IMR-90 (cell line): ENCODE measurements around the gene AUTS2. TPM values are rescaled to one million over a fixed set of nuclear protein-coding genes. Genes with fewer than 3 reads are reported as not detected.

Experiments used
- ATAC-seq: fragments of 200-7000 bp; cut with Tn5 transposase; 2 replicates; pipeline ENCODE4 v1.9.1; 2020; ENCODE audit warnings: low read depth, mild to moderate bottlenecking, moderate library complexity
- BruUV-seq: library from RNA; stranded (reverse); fragments of 400-500 nt; replicated peaks from 2 replicates; lab custom pipeline; 2021; lab: Mats Ljungman, UMichigan
- CTCF ChIA-PET: fragments of 300-600 bp; formaldehyde crosslinking; extraction: SDS; loops from one replicate; lab custom pipeline; 2021; ENCODE audit warnings: antibody characterized with exemption; lab: Yijun Ruan, JAX
- POLR2A ChIA-PET: fragments of 300-600 bp; sonication (Branson Sonifier 250); formaldehyde crosslinking; loops from one replicate; lab custom pipeline; 2022; ENCODE audit warnings: antibody characterized with exemption; ENCODE audit not compliant: unreplicated experiment; lab: Charles Lee
- DNase-seq: peaks from one replicate; pipeline ENCODE4 v3.0.0; 2013
- H2AFZ ChIP-seq: replicated peaks from 2 replicates; pipeline ENCODE3; 2013; ENCODE audit warnings: low read length, mild to moderate bottlenecking; ENCODE audit not compliant: poor library complexity
- H2AK5ac ChIP-seq: 2 replicates; pipeline ENCODE4 v1.6.1; 2013; ENCODE audit warnings: low read depth, low read length, inconsistent platforms
- H2AK9ac ChIP-seq: replicated peaks from 2 replicates; pipeline ENCODE3; 2013; ENCODE audit warnings: mild to moderate bottlenecking, low read depth, low read length, moderate library complexity; ENCODE audit not compliant: poor library complexity
- H2BK120ac ChIP-seq: 2 replicates; pipeline ENCODE4 v1.6.1; 2013; ENCODE audit warnings: low read depth, low read length, inconsistent platforms
- H2BK15ac ChIP-seq: 3 replicates; pipeline ENCODE4 v1.6.1; 2013; ENCODE audit warnings: low read depth, low read length, inconsistent platforms
- H2BK20ac ChIP-seq: 2 replicates; pipeline ENCODE4 v1.6.1; 2013; ENCODE audit warnings: low read depth, mild to moderate bottlenecking, inconsistent platforms, low read length, moderate library complexity
- H2BK5ac ChIP-seq: 2 replicates; pipeline ENCODE4 v1.6.1; 2013; ENCODE audit warnings: mild to moderate bottlenecking, low read depth, low read length, inconsistent platforms; ENCODE audit not compliant: poor library complexity, severe bottlenecking
- H3K14ac ChIP-seq: replicated peaks from 2 replicates; pipeline ENCODE4 v1.6.1; 2013; ENCODE audit warnings: low read depth, low read length, inconsistent platforms
- H3K18ac ChIP-seq: 2 replicates; pipeline ENCODE4 v1.6.1; 2013; ENCODE audit warnings: low read depth, low read length, control low read depth
- H3K23ac ChIP-seq: 2 replicates; pipeline ENCODE4 v1.6.1; 2013; ENCODE audit warnings: low read depth, low read length, inconsistent platforms
- H3K27ac ChIP-seq: 2 replicates; pipeline ENCODE4 v1.5.1; 2013; ENCODE audit warnings: mild to moderate bottlenecking, control low read depth, low read length; ENCODE audit not compliant: insufficient read depth
- H3K27me3 ChIP-seq: 2 replicates; pipeline ENCODE4 v1.6.1; 2013; ENCODE audit warnings: low read length; ENCODE audit not compliant: control insufficient read depth, insufficient read depth
- H3K36me3 ChIP-seq: 2 replicates; pipeline ENCODE4 v1.6.1; 2013; ENCODE audit warnings: low read length, mixed read lengths; ENCODE audit not compliant: control insufficient read depth, insufficient read depth
- H3K4ac ChIP-seq: 2 replicates; pipeline ENCODE4 v1.6.1; 2013; ENCODE audit warnings: low read depth, low read length, inconsistent platforms
- H3K4me1 ChIP-seq: 2 replicates; pipeline ENCODE4 v1.6.1; 2013; ENCODE audit warnings: low read length, mixed read lengths; ENCODE audit not compliant: control insufficient read depth, insufficient read depth
- H3K4me2 ChIP-seq: 2 replicates; pipeline ENCODE4 v1.6.1; 2013; ENCODE audit warnings: low read depth, mild to moderate bottlenecking, control low read depth, low read length, moderate library complexity
- H3K4me3 ChIP-seq: 2 replicates; pipeline ENCODE4 v1.5.1; 2013; ENCODE audit warnings: low read depth, mild to moderate bottlenecking, control low read depth, low read length, moderate library complexity; ENCODE audit not compliant: insufficient read depth
- H3K56ac ChIP-seq: 2 replicates; pipeline ENCODE4 v1.6.1; 2013; ENCODE audit warnings: low read length, inconsistent platforms; ENCODE audit not compliant: insufficient read depth; ENCODE audit errors: extremely low read depth
- H3K79me1 ChIP-seq, 2 experiments: 2 replicates each; pipeline ENCODE4 v1.6.1; 2013; ENCODE audit warnings: low read length in 2 of 2, inconsistent platforms in 1 of 2, low read depth in 1 of 2
- H3K9ac ChIP-seq: 2 replicates; pipeline ENCODE4 v1.6.1; 2013; ENCODE audit warnings: low read depth, low read length, control low read depth
- H3K9me1 ChIP-seq: 2 replicates; pipeline ENCODE4 v1.6.1; 2013; ENCODE audit warnings: low read length, inconsistent platforms; ENCODE audit not compliant: insufficient read depth
- H3K9me3 ChIP-seq: 2 replicates; pipeline ENCODE4 v1.6.1; 2013; ENCODE audit warnings: low read length; ENCODE audit not compliant: control insufficient read depth, insufficient read depth
- H4K20me1 ChIP-seq: 2 replicates; pipeline ENCODE4 v1.6.1; 2013; ENCODE audit warnings: low read length, inconsistent platforms; ENCODE audit not compliant: insufficient read depth
- H4K5ac ChIP-seq: 2 replicates; pipeline ENCODE4 v1.6.1; 2013; ENCODE audit warnings: mild to moderate bottlenecking, low read depth, low read length, control low read depth
- H4K8ac ChIP-seq, 2 experiments: 2 replicates each; pipeline ENCODE4 v1.6.1; 2013; ENCODE audit warnings: low read depth in 2 of 2, low read length in 2 of 2, control low read depth in 1 of 2, inconsistent platforms in 1 of 2
- H4K91ac ChIP-seq: 2 replicates; pipeline ENCODE4 v1.6.1; 2013; ENCODE audit warnings: low read depth, low read length, inconsistent platforms; ENCODE audit not compliant: insufficient read depth
- CEBPB ChIP-seq: IDR thresholded peaks from 2 replicates; pipeline ENCODE4 v1.6.1; 2012; ENCODE audit warnings: low read depth, low read length, improper control_type of control experiment
- FOS ChIP-seq: fragments of 150-350 bp; IDR thresholded peaks from 2 replicates; pipeline ENCODE4 v1.6.1; 2016; ENCODE audit warnings: low read depth, low read length
- MAFK ChIP-seq: IDR thresholded peaks from 2 replicates; pipeline ENCODE4 v1.6.1; 2012; ENCODE audit warnings: low read depth, low read length, improper control_type of control experiment
- MAZ ChIP-seq: IDR thresholded peaks from 2 replicates; pipeline ENCODE4 v1.6.1; 2012; ENCODE audit warnings: low read depth, mild to moderate bottlenecking, low read length, improper control_type of control experiment, moderate library complexity, borderline replicate concordance
- MXI1 ChIP-seq: IDR thresholded peaks from 2 replicates; pipeline ENCODE4 v1.6.1; 2012; ENCODE audit warnings: low read depth, mild to moderate bottlenecking, low read length, moderate library complexity, borderline replicate concordance
- NFE2L2 ChIP-seq: fragments of 150-350 bp; IDR thresholded peaks from 2 replicates; pipeline ENCODE4 v1.6.1; 2016; ENCODE audit warnings: low read depth, mild to moderate bottlenecking, low read length
- POLR2A ChIP-seq: IDR thresholded peaks from 2 replicates; pipeline ENCODE4 v1.6.1; 2012; ENCODE audit warnings: mild to moderate bottlenecking, low read depth, low read length
- SMC3 ChIP-seq: fragments of 150-350 bp; IDR thresholded peaks from 2 replicates; pipeline ENCODE4 v1.6.1; 2016; ENCODE audit warnings: low read depth, mild to moderate bottlenecking, antibody characterized with exemption, low read length, moderate library complexity
- WGBS, 2 experiments: methylation state at CpG; one replicate each; pipeline versions ENCODE4 v1.1.5 to v1.1.7; 2013; ENCODE audit warnings: missing lambda C conversion rate in 2 of 2; ENCODE audit not compliant: insufficient read length in 1 of 2; ENCODE audit errors: extremely low coverage in 2 of 2; 5-methylcytosine and 5-hydroxymethylcytosine counted together
- dilution Hi-C: fragments of 300-500 bp; cut with HindIII; formaldehyde crosslinking; loops from one replicate; pipeline ENCODE4 v1.14.3; 2018; ENCODE audit warnings: low sequenced_read_pairs; ENCODE audit not compliant: unreplicated experiment
- in situ Hi-C: fragments of 300-500 bp; cut with MboI; formaldehyde crosslinking; loops from 3 replicates; pipeline ENCODE4 v1.14.3; 2019; ENCODE audit warnings: low sequenced_read_pairs, inconsistent platforms, mixed read lengths
- intact Hi-C: fragments of 100-400 bp; cut with micrococcal nuclease; formaldehyde crosslinking; loops from 2 replicates; pipeline ENCODE4 v1.10.0; 2022
- polyA plus RNA-seq, 3 experiments: library from polyadenylated mRNA; depleted of rRNA; stranded (reverse); fragments of >200 nt; gene quantifications; 2 replicates each; pipeline ENCODE4 v1.2.3, GENCODE V29; 2012; ENCODE audit warnings: low replicate concordance in 1 of 3
- total RNA-seq: library from RNA; depleted of rRNA; stranded (reverse); fragments of >200 nt; gene quantifications from 2 replicates; pipeline ENCODE4 v1.2.3, GENCODE V29; 2012
- TF ChIP-seq, protein P1 (sequence below): fragments of 150-350 bp; IDR thresholded peaks from 2 replicates; pipeline ENCODE4 v1.6.1; 2017; ENCODE audit warnings: mild to moderate bottlenecking, antibody characterized with exemption, low read length, low read depth
- TF ChIP-seq, protein P2 (sequence below): conservative IDR thresholded peaks from 2 replicates; pipeline ENCODE4 v1.5.1; 2012; ENCODE audit warnings: mild to moderate bottlenecking, low read depth, low read length, improper control_type of control experiment
- TF ChIP-seq, protein P3 (sequence below): fragments of 150-350 bp; IDR thresholded peaks from 2 replicates; pipeline ENCODE4 v1.6.1; 2016; ENCODE audit warnings: low read depth, mild to moderate bottlenecking, low read length, moderate library complexity, borderline replicate concordance

AUTS2 gene
- total and polyA plus RNA-seq, 2 of the 4 experiments (the other 2 are of a cell fraction) = 0.90 to 3.0 TPM

DNA sequence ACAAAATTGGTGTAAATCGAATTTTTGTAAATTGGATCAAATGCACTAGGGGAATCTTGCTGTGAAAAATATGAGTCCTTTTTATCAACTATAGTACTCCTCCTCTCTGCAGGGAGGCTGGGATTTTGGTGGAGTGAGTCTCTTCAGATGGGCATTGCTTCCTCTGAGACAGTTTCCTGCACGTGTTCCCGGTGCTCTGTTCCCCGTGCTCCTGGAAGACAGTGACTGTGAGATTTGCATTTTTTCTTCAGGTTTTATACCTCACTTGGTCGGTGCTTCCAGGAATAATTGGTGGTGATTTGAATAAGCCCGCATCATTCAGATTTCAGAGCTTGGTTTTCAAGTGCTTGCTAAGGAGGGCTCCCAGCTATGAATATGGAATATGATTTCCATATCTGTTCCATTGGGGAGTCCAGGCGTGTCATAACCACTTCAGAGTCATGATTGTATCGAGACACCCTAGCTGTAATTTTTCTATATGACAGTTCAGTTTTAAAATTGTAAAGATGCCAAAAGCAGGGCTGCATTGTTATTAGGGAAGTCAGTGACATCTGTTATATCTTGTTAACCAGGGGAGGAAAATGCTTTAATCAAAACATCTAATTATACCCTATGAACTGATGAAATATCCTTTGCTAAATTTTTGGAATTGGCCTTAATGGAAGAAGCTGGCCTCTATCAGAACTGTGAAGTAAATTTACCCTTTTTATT is 12.3 kb downstream of the AUTS2 start:
- H3K27ac ChIP-seq = no peak overlapping the region
- H3K36me3 ChIP-seq = no peaks in the 10 kb centered on the region
- H3K18ac ChIP-seq = no peak overlapping the region
- H2BK20ac ChIP-seq = no peak overlapping the region
- H3K4me3 ChIP-seq = no peak overlapping the region
- TF ChIP-seq MAZ = no peak
- TF ChIP-seq, protein P1, sequence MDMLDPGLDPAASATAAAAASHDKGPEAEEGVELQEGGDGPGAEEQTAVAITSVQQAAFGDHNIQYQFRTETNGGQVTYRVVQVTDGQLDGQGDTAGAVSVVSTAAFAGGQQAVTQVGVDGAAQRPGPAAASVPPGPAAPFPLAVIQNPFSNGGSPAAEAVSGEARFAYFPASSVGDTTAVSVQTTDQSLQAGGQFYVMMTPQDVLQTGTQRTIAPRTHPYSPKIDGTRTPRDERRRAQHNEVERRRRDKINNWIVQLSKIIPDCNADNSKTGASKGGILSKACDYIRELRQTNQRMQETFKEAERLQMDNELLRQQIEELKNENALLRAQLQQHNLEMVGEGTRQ = no peak
- TF ChIP-seq NFE2L2 = no peak
- TF ChIP-seq, protein P2, sequence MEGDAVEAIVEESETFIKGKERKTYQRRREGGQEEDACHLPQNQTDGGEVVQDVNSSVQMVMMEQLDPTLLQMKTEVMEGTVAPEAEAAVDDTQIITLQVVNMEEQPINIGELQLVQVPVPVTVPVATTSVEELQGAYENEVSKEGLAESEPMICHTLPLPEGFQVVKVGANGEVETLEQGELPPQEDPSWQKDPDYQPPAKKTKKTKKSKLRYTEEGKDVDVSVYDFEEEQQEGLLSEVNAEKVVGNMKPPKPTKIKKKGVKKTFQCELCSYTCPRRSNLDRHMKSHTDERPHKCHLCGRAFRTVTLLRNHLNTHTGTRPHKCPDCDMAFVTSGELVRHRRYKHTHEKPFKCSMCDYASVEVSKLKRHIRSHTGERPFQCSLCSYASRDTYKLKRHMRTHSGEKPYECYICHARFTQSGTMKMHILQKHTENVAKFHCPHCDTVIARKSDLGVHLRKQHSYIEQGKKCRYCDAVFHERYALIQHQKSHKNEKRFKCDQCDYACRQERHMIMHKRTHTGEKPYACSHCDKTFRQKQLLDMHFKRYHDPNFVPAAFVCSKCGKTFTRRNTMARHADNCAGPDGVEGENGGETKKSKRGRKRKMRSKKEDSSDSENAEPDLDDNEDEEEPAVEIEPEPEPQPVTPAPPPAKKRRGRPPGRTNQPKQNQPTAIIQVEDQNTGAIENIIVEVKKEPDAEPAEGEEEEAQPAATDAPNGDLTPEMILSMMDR = no peak
- TF ChIP-seq SMC3 = no peak
- no peak for TF ChIP-seq MXI1
- no peak for TF ChIP-seq FOS
- no peak for TF ChIP-seq POLR2A
- TF ChIP-seq CEBPB = no peak
- no peak for TF ChIP-seq MAFK
- TF ChIP-seq, protein P3, sequence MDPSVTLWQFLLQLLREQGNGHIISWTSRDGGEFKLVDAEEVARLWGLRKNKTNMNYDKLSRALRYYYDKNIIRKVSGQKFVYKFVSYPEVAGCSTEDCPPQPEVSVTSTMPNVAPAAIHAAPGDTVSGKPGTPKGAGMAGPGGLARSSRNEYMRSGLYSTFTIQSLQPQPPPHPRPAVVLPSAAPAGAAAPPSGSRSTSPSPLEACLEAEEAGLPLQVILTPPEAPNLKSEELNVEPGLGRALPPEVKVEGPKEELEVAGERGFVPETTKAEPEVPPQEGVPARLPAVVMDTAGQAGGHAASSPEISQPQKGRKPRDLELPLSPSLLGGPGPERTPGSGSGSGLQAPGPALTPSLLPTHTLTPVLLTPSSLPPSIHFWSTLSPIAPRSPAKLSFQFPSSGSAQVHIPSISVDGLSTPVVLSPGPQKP = no peak
- no peaks in the 10 kb centered on the region for H3K9me3 ChIP-seq
- BruUV-seq = no TSS peak
- no peak overlapping the region for H3K9ac ChIP-seq
- no peak overlapping the region for H3K23ac ChIP-seq
- H4K8ac ChIP-seq = no peak overlapping the region
- dilution Hi-C loops = no loop called here
- DNase-seq (no peak), ATAC-seq (no peak)
- no peak overlapping the region for H3K56ac ChIP-seq
- ChIA-PET POLR2A (no interaction called here), CTCF (no interaction called here)
- WGBS, 2 experiments = 100% methylated on average over 1 of the region's 8 CpGs; no CpG with 5 or more reads in 1 of the 2 experiments
- no peaks in the 10 kb centered on the region for H3K9me1 ChIP-seq
- in situ Hi-C loops = no loop called here
- no peak overlapping the region for H4K91ac ChIP-seq
- H3K14ac ChIP-seq = no peak overlapping the region
- no peak overlapping the region for H2BK15ac ChIP-seq
- no peak overlapping the region for H3K4ac ChIP-seq
- H2AFZ ChIP-seq = no peak overlapping the region
- no peak overlapping the region for H2AK5ac ChIP-seq
- no peaks in the 10 kb centered on the region for H4K20me1 ChIP-seq
- H3K4me1 ChIP-seq = no peaks in the 10 kb centered on the region
- no peak overlapping the region for H2AK9ac ChIP-seq
- no peak overlapping the region for H2BK5ac ChIP-seq
- no peak overlapping the region for H4K5ac ChIP-seq
- H3K27me3 ChIP-seq = no peaks in the 10 kb centered on the region
- no peak overlapping the region for H2BK120ac ChIP-seq
- intact Hi-C loops = no loop called here
- no peak overlapping the region for H3K4me2 ChIP-seq
- H3K79me1 ChIP-seq = no peaks in the 10 kb centered on the region
